ENCODE measurements around the gene OR1C1.

DNA sequence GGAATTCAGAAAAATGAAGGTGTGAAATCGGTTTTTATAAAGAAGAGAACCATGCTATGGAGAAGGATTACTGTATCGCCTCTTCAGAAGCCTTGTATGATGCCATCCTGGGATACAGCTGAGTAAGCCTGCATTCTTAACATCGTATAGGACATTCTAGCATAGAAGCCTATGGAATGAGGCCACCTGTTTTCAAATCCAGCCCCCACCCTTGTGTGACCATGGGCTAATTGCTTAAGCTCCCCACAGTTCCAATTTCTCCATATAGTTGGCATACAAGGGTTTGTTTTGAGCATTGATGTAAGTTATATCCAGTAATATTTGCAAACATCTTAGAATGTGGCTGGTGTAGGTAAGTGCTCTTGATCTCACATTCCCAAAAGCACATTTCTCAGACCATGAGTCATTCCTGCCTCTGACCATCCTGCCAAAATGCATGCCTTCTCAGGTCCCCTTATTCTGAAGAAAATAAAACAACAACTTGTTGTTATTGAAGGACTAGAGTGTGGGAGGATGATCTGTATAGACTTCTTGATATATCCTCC lies 13.9 kb downstream of the OR1C1 start:
- no peak for TF ChIP-seq SMC3 (IDR thresholded peaks at IDR 0.05)
- TF ChIP-seq EP300 (IDR thresholded peaks at IDR 0.05): no peak
- no peak for TF ChIP-seq RAD21 (conservative IDR thresholded peaks at IDR 0.05 in 1 of 2, IDR thresholded peaks at IDR 0.05 in 1 of 2)
- TF ChIP-seq HMGXB4 (CRISPR knock-in tag; IDR thresholded peaks at IDR 0.05; ENCODE audit: borderline replicate concordance): no peak
